ENCODE results near the gene TBX18. TPM values are rescaled to one million over a fixed set of nuclear protein-coding genes. Genes with fewer than 3 reads are reported as not detected.

The TBX18 gene
- total and polyA plus RNA-seq, 9 of the 15 experiments (the other 6 are each of a cell fraction or from before 2014, with no cell fraction given): 4.0 to 36.1 (median 20.7) TPM

DNA sequence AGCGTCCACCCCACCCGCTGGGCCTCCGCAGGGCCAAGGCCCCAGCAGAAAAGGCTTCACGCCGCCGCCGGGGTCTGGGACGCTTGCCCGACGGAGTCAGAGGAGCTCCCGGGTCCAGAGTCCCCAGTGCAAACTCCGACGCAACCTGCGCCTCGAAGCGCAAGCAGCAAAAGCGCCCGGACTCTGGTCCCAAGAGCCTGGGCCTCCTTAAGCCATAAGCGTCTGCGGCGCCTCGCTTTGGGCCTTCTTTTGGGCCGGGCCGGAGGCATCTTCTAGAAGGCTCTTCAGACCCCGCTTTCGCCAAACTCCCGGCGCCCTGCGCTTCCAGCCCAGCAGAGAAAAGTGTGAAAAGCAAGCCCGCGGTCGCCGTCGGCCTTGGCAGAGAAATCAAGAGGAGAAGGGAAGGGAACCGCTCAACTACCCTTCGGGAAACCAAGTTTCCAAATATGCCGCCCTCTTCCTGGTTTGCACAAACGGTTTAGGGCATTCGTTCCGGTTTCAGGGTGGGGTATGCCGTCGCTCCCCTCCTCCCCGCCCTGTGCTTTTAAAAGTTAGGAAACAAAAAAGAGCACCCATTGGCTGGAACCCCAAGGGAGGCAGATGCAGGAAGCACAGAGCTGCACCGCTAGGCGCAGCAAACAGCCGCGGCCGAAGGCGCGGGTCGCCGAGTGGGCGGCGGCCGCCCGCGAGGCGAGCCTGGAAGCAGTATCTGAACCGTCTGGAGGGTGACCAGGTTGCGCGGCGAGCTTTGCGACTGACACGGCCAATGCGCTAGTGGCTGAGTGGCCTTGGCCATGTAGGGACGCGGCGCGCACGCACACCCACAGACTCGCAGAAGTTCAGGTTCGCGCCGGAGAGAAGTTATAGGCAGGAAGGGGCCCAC, 1.2 kb downstream of the TBX18 start (continued):
- TF ChIP-seq, protein P1, sequence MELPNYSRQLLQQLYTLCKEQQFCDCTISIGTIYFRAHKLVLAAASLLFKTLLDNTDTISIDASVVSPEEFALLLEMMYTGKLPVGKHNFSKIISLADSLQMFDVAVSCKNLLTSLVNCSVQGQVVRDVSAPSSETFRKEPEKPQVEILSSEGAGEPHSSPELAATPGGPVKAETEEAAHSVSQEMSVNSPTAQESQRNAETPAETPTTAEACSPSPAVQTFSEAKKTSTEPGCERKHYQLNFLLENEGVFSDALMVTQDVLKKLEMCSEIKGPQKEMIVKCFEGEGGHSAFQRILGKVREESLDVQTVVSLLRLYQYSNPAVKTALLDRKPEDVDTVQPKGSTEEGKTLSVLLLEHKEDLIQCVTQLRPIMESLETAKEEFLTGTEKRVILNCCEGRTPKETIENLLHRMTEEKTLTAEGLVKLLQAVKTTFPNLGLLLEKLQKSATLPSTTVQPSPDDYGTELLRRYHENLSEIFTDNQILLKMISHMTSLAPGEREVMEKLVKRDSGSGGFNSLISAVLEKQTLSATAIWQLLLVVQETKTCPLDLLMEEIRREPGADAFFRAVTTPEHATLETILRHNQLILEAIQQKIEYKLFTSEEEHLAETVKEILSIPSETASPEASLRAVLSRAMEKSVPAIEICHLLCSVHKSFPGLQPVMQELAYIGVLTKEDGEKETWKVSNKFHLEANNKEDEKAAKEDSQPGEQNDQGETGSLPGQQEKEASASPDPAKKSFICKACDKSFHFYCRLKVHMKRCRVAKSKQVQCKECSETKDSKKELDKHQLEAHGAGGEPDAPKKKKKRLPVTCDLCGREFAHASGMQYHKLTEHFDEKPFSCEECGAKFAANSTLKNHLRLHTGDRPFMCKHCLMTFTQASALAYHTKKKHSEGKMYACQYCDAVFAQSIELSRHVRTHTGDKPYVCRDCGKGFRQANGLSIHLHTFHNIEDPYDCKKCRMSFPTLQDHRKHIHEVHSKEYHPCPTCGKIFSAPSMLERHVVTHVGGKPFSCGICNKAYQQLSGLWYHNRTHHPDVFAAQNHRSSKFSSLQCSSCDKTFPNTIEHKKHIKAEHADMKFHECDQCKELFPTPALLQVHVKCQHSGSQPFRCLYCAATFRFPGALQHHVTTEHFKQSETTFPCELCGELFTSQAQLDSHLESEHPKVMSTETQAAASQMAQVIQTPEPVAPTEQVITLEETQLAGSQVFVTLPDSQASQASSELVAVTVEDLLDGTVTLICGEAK (IDR thresholded peaks at IDR 0.05): no peak
- TF ChIP-seq, protein P1 (CRISPR knock-in tag; IDR thresholded peaks at IDR 0.05): no peak
- TF ChIP-seq, protein P2, sequence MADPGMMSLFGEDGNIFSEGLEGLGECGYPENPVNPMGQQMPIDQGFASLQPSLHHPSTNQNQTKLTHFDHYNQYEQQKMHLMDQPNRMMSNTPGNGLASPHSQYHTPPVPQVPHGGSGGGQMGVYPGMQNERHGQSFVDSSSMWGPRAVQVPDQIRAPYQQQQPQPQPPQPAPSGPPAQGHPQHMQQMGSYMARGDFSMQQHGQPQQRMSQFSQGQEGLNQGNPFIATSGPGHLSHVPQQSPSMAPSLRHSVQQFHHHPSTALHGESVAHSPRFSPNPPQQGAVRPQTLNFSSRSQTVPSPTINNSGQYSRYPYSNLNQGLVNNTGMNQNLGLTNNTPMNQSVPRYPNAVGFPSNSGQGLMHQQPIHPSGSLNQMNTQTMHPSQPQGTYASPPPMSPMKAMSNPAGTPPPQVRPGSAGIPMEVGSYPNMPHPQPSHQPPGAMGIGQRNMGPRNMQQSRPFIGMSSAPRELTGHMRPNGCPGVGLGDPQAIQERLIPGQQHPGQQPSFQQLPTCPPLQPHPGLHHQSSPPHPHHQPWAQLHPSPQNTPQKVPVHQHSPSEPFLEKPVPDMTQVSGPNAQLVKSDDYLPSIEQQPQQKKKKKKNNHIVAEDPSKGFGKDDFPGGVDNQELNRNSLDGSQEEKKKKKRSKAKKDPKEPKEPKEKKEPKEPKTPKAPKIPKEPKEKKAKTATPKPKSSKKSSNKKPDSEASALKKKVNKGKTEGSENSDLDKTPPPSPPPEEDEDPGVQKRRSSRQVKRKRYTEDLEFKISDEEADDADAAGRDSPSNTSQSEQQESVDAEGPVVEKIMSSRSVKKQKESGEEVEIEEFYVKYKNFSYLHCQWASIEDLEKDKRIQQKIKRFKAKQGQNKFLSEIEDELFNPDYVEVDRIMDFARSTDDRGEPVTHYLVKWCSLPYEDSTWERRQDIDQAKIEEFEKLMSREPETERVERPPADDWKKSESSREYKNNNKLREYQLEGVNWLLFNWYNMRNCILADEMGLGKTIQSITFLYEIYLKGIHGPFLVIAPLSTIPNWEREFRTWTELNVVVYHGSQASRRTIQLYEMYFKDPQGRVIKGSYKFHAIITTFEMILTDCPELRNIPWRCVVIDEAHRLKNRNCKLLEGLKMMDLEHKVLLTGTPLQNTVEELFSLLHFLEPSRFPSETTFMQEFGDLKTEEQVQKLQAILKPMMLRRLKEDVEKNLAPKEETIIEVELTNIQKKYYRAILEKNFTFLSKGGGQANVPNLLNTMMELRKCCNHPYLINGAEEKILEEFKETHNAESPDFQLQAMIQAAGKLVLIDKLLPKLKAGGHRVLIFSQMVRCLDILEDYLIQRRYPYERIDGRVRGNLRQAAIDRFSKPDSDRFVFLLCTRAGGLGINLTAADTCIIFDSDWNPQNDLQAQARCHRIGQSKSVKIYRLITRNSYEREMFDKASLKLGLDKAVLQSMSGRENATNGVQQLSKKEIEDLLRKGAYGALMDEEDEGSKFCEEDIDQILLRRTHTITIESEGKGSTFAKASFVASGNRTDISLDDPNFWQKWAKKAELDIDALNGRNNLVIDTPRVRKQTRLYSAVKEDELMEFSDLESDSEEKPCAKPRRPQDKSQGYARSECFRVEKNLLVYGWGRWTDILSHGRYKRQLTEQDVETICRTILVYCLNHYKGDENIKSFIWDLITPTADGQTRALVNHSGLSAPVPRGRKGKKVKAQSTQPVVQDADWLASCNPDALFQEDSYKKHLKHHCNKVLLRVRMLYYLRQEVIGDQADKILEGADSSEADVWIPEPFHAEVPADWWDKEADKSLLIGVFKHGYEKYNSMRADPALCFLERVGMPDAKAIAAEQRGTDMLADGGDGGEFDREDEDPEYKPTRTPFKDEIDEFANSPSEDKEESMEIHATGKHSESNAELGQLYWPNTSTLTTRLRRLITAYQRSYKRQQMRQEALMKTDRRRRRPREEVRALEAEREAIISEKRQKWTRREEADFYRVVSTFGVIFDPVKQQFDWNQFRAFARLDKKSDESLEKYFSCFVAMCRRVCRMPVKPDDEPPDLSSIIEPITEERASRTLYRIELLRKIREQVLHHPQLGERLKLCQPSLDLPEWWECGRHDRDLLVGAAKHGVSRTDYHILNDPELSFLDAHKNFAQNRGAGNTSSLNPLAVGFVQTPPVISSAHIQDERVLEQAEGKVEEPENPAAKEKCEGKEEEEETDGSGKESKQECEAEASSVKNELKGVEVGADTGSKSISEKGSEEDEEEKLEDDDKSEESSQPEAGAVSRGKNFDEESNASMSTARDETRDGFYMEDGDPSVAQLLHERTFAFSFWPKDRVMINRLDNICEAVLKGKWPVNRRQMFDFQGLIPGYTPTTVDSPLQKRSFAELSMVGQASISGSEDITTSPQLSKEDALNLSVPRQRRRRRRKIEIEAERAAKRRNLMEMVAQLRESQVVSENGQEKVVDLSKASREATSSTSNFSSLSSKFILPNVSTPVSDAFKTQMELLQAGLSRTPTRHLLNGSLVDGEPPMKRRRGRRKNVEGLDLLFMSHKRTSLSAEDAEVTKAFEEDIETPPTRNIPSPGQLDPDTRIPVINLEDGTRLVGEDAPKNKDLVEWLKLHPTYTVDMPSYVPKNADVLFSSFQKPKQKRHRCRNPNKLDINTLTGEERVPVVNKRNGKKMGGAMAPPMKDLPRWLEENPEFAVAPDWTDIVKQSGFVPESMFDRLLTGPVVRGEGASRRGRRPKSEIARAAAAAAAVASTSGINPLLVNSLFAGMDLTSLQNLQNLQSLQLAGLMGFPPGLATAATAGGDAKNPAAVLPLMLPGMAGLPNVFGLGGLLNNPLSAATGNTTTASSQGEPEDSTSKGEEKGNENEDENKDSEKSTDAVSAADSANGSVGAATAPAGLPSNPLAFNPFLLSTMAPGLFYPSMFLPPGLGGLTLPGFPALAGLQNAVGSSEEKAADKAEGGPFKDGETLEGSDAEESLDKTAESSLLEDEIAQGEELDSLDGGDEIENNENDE (IDR thresholded peaks at IDR 0.05; ENCODE audit: low read depth, low read length): no peak
- no peak for TF ChIP-seq SIX5 (IDR thresholded peaks at IDR 0.05; ENCODE audit: borderline replicate concordance in 1 of 2, insufficient read depth in 1 of 2, low read depth in 1 of 2, low read length in 2 of 2)
- peak; percentile 51 for TF ChIP-seq ELF2 (CRISPR knock-in tag; IDR thresholded peaks at IDR 0.05)
